ENCODE results near the gene GEMIN5. TPM values are rescaled to one million over a fixed set of nuclear protein-coding genes. Genes with fewer than 3 reads are reported as not detected.

Gene GEMIN5
- total RNA-seq, 1 experiment from 2014 or later = 35.8 TPM

DNA sequence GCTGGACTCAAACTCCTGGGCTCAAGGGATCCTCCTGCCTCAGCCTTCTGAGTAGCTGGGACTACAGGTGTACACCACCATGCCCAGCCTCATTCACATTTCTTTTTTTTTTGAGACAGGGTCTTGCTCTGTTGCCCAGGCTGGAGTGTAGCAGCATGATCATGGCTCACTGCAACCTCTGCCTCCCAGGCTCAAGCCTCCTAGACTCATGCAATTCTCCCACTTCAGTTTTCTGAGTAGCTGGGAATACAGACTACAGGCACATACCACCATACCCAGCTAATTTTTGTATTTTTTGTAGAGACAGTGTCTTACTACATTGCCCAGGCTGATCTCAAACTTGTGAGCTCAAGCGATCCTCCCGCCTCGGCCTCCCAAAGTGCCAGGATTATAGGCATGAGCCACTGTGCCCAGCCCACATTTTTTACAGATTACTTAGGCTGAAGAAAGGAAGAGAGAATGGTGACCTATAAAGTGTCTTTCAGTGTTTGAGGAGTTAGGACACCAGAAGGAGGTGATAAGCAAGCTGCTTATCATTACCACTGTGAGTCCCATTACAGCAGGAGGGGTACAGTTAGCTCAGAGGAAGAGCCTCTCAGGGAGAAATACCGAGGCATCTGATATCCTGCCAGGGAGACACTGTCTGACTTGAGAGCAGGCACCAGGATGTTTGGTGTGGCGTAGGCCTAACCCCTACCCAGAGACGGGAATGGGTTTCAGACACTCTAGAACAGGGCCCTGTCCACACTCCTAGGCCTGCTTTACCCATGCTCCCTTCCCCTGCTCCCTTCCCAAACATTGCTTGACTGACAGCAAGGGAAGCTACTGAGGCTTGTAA lies 97.4 kb downstream of the GEMIN5 start:
- H2AK5ac ChIP-seq (ENCODE audit: insufficient read length, low read length) = no peak overlapping the region
- H3K27me3 Mint-ChIP-seq (ENCODE audit: low read depth) = no peaks in the 10 kb centered on the region; the same call in 1 of the 2 replicates
- no peaks in the 10 kb centered on the region for H3K23me2 ChIP-seq (ENCODE audit: insufficient read length, low read depth, low read length, poor library complexity, severe bottlenecking)
- H3K56ac ChIP-seq (ENCODE audit: insufficient read length, low read depth, low read length) = no peak overlapping the region
- H3K14ac ChIP-seq (ENCODE audit: insufficient read depth, low read length) = no peak overlapping the region
- H3T11ph ChIP-seq (ENCODE audit: low read length) = no peak overlapping the region
- H4K91ac ChIP-seq (ENCODE audit: insufficient read length, low read depth, low read length) = no peak overlapping the region
- no peak overlapping the region for H4K5ac ChIP-seq (ENCODE audit: insufficient read length, low read depth, low read length)
- no peaks in the 10 kb centered on the region for H4K20me1 ChIP-seq (ENCODE audit: control insufficient read depth, insufficient read depth, insufficient read length)
- H3K4me2 ChIP-seq (ENCODE audit: insufficient read depth, insufficient read length, low read length) = no peak overlapping the region
- no peak overlapping the region for H4K8ac ChIP-seq (replicated peaks; ENCODE audit: insufficient read length, low read depth, low read length)
- H3K9ac ChIP-seq (ENCODE audit: extremely low read depth, insufficient read length, low read length) = no peak overlapping the region
- DNase-seq = no peak
- H3K27ac ChIP-seq (ENCODE audit: insufficient read length, low read depth, low read length) = no peak overlapping the region
- H3K36me3 Mint-ChIP-seq (ENCODE audit: insufficient read depth in 1 of 3, low read depth in 3 of 3) = no peaks in the 10 kb centered on the region
- H3K27me3 ChIP-seq (ENCODE audit: insufficient read depth, low read length) = no peaks in the 10 kb centered on the region
- H3K23ac ChIP-seq (ENCODE audit: insufficient read length, low read depth, low read length) = no peak overlapping the region
- H3K4me3 Mint-ChIP-seq = no peak overlapping the region; a peak in 1 of 5 replicates
- H3K79me1 ChIP-seq (ENCODE audit: insufficient read depth, low read depth, low read length, poor library complexity, severe bottlenecking) = no peaks in the 10 kb centered on the region
- H2BK5ac ChIP-seq (ENCODE audit: insufficient read length, low read length) = no peak overlapping the region
- no peaks in the 10 kb centered on the region for H3K4me1 ChIP-seq (ENCODE audit: insufficient read depth, low read length)
- peak overlapping the region in 2 of 3 experiments; percentile 56 to 60; a peak in 4 of 7 replicates for H3K27ac Mint-ChIP-seq
- H3K9me3 ChIP-seq (ENCODE audit: control insufficient read depth, low read depth, low read length) = no peaks in the 10 kb centered on the region
- no peak overlapping the region for H3K4ac ChIP-seq (ENCODE audit: low read depth, low read length)
- no peaks in the 10 kb centered on the region; a peak in 1 of 4 replicates for H3K4me1 Mint-ChIP-seq
- no peak overlapping the region for H3K18ac ChIP-seq (ENCODE audit: insufficient read length, low read depth, low read length)
- TF ChIP-seq, protein P1, sequence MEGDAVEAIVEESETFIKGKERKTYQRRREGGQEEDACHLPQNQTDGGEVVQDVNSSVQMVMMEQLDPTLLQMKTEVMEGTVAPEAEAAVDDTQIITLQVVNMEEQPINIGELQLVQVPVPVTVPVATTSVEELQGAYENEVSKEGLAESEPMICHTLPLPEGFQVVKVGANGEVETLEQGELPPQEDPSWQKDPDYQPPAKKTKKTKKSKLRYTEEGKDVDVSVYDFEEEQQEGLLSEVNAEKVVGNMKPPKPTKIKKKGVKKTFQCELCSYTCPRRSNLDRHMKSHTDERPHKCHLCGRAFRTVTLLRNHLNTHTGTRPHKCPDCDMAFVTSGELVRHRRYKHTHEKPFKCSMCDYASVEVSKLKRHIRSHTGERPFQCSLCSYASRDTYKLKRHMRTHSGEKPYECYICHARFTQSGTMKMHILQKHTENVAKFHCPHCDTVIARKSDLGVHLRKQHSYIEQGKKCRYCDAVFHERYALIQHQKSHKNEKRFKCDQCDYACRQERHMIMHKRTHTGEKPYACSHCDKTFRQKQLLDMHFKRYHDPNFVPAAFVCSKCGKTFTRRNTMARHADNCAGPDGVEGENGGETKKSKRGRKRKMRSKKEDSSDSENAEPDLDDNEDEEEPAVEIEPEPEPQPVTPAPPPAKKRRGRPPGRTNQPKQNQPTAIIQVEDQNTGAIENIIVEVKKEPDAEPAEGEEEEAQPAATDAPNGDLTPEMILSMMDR (conservative IDR thresholded peaks at IDR 0.05) = no peak
- H2BK15ac ChIP-seq (ENCODE audit: low read depth, low read length) = no peak overlapping the region
- WGBS (ENCODE audit: extremely low coverage, insufficient read length, low lambda C conversion rate) = no CpG with 5 or more reads among the region's 6 CpGs
- H3K9me3 Mint-ChIP-seq = no peaks in the 10 kb centered on the region
- no peak overlapping the region for H2AFZ ChIP-seq (ENCODE audit: low read length)
- H2BK20ac ChIP-seq (ENCODE audit: low read depth, low read length, poor library complexity, severe bottlenecking) = no peak overlapping the region
- H2BK12ac ChIP-seq (ENCODE audit: insufficient read length, low read depth, low read length) = no peak overlapping the region
- no peaks in the 10 kb centered on the region for H3K79me2 ChIP-seq (ENCODE audit: insufficient read depth, low read length)
- H2BK120ac ChIP-seq (ENCODE audit: low read depth, low read length, poor library complexity, severe bottlenecking) = no peak overlapping the region

Other genes starting within 250 kb of the GEMIN5 start
- gene LARP1, start 182.8 kb downstream of the GEMIN5 start, total RNA-seq (2021) = 370 and 405 TPM in 2 replicates
- 3.0 and 3.2 TPM in 2 replicates for gene FAXDC2, start 87.6 kb downstream of the GEMIN5 start, total RNA-seq (2021)
- 44.3 and 45.6 TPM in 2 replicates for gene CNOT8, start 79.6 kb downstream of the GEMIN5 start, total RNA-seq (2021)
- 74.3 and 77.2 TPM in 2 replicates for gene MRPL22, start 2.9 kb upstream of the GEMIN5 start, total RNA-seq (2021)
- 0.04 and 0.07 TPM in 2 replicates for gene KIF4B, start 75.5 kb upstream of the GEMIN5 start, total RNA-seq (2021)